Esophagus muscularis mucosa (tissue), 4 donors: ENCODE results near the gene MRPL14.

Experiments
- EP300 ChIP-seq: sonication (generic); formaldehyde crosslinking; IDR thresholded peaks from one replicate; pipeline ENCODE4 v1.6.1; 2017; ENCODE audit warnings: antibody characterized with exemption
- POLR2A ChIP-seq: fragments of 450-650 bp; IDR thresholded peaks from one replicate; pipeline ENCODE4 v1.6.1; 2017; ENCODE audit warnings: antibody characterized with exemption, moderate library complexity, mild to moderate bottlenecking, low read depth
- POLR2AphosphoS5 ChIP-seq, 2 donors: sonication (generic); formaldehyde crosslinking; IDR thresholded peaks; one replicate each; pipeline ENCODE4 v1.6.1; 2017; ENCODE audit warnings: antibody characterized with exemption in 2 of 2
- TF ChIP-seq, protein P1 (sequence below), 3 experiments: fragments of 200-600 bp in 2 of 3; fragments of 450-650 bp in 1 of 3; sonication (generic) in 2 of 3; IDR thresholded peaks; one replicate each; pipeline ENCODE4 v1.5.1; 2017 to 2019; ENCODE audit warnings: antibody characterized with exemption in 3 of 3, mild to moderate bottlenecking in 2 of 3, moderate library complexity in 1 of 3

DNA sequence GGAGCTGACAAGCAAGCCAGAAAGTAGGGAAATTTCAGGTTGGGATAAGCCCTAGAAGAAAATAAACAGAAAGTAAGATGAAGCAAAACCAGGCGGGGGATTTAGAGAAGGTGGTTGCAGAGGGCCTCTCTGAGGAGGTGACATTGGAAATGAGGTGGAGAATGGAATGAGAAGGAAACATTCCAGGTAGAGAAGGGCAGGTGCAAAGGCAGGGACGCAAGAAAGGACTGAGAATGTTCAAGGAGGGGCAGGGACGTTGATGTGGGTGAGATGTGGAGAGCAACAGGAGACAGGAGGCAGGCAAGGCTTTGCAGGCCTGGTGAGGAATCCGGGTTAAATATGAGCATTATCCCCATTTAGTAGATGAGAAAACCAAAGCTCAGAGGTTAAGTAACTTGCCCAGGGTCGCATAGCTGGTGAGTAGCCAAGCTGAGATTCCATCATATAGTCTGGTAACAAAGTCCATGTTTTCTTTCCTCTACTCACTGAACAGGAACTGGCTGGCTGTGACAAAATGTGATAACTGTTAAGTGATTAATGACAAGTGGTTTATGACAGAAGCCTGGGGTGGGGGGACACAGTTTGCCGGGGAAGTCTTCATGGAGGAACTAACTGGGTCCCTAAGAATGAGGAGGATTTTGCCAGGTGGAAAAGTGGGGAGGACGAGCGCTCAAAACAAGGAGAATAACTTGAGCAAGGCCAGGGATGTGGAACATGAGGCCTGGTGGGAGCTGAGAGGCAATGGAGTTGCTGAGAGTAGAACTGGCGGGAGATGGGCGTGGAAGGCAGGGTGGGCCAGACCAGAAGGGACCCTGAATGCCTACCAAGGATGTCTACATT lies 32.6 kb downstream of the MRPL14 start:
- TF ChIP-seq, protein P1, sequence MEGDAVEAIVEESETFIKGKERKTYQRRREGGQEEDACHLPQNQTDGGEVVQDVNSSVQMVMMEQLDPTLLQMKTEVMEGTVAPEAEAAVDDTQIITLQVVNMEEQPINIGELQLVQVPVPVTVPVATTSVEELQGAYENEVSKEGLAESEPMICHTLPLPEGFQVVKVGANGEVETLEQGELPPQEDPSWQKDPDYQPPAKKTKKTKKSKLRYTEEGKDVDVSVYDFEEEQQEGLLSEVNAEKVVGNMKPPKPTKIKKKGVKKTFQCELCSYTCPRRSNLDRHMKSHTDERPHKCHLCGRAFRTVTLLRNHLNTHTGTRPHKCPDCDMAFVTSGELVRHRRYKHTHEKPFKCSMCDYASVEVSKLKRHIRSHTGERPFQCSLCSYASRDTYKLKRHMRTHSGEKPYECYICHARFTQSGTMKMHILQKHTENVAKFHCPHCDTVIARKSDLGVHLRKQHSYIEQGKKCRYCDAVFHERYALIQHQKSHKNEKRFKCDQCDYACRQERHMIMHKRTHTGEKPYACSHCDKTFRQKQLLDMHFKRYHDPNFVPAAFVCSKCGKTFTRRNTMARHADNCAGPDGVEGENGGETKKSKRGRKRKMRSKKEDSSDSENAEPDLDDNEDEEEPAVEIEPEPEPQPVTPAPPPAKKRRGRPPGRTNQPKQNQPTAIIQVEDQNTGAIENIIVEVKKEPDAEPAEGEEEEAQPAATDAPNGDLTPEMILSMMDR (IDR thresholded peaks at IDR 0.05) = no peak
- no peak for TF ChIP-seq EP300
- TF ChIP-seq POLR2AphosphoS5 (IDR thresholded peaks at IDR 0.05) = no peak
- no peak for TF ChIP-seq POLR2A
